Loucy (cell line): ENCODE results near the gene GNAQ.

ENCODE experiments used
- H2AFZ ChIP-seq: fragments of 200-600 bp; sonication (generic); 2 replicates; pipeline ENCODE4 v1.6.0; 2016; ENCODE audit warnings: antibody characterized with exemption, mild to moderate bottlenecking, low read length, moderate library complexity
- H3F3A ChIP-seq: fragments of 200-600 bp; 2 replicates; pipeline ENCODE4 v1.6.0; 2016; ENCODE audit warnings: antibody characterized with exemption, low read depth, mild to moderate bottlenecking
- H3K27me3 ChIP-seq: fragments of 200-600 bp; sonication (generic); 2 replicates; pipeline ENCODE4 v1.6.1; 2014; ENCODE audit warnings: low read length, mild to moderate bottlenecking; ENCODE audit not compliant: insufficient read depth, poor library complexity, severe bottlenecking
- H3K36me3 ChIP-seq: fragments of 200-600 bp; sonication (generic); 2 replicates; pipeline ENCODE4 v1.6.1; 2016; ENCODE audit warnings: low read length; ENCODE audit not compliant: insufficient read depth
- H3K4me1 ChIP-seq: fragments of 200-600 bp; sonication (generic); 2 replicates; pipeline ENCODE4 v1.5.1; 2014; ENCODE audit warnings: low read length, mild to moderate bottlenecking; ENCODE audit not compliant: insufficient read depth, poor library complexity, severe bottlenecking
- H3K4me2 ChIP-seq: fragments of 200-600 bp; sonication (generic); 2 replicates; pipeline ENCODE4 v1.6.0; 2014; ENCODE audit warnings: antibody characterized with exemption, low read length, low read depth, mild to moderate bottlenecking; ENCODE audit not compliant: poor library complexity, severe bottlenecking
- H3K4me3 ChIP-seq: fragments of 200-600 bp; sonication (generic); 2 replicates; pipeline ENCODE4 v1.5.1; 2014; ENCODE audit warnings: low read length, mild to moderate bottlenecking, mixed read lengths; ENCODE audit not compliant: poor library complexity, severe bottlenecking
- H3K79me2 ChIP-seq: fragments of 200-600 bp; sonication (generic); 2 replicates; pipeline ENCODE4 v1.6.1; 2014; ENCODE audit warnings: low read length; ENCODE audit not compliant: insufficient read depth
- H3K9ac ChIP-seq: fragments of 200-600 bp; sonication (generic); 2 replicates; pipeline ENCODE4 v1.6.0; 2014; ENCODE audit warnings: mild to moderate bottlenecking, low read depth, low read length, moderate library complexity; ENCODE audit not compliant: poor library complexity, severe bottlenecking
- H3K9me2 ChIP-seq: fragments of 200-600 bp; sonication (generic); replicated peaks from 2 replicates; pipeline ENCODE4 v1.6.1; 2016; ENCODE audit warnings: low read depth, low read length, mixed read lengths
- H3K9me3 ChIP-seq: fragments of 200-600 bp; sonication (generic); 2 replicates; pipeline ENCODE4 v1.6.1; 2014; ENCODE audit warnings: mild to moderate bottlenecking, antibody characterized with exemption, low read length, low read depth; ENCODE audit not compliant: insufficient read depth
- H4K20me1 ChIP-seq: fragments of 200-600 bp; sonication (generic); 2 replicates; pipeline ENCODE4 v1.6.0; 2014; ENCODE audit warnings: antibody characterized with exemption, low read length, mild to moderate bottlenecking; ENCODE audit not compliant: insufficient read depth, poor library complexity, severe bottlenecking
- CTCF ChIP-seq: fragments of 200-600 bp; sonication (generic); conservative IDR thresholded peaks from 2 replicates; pipeline ENCODE4 v1.5.1; 2014; ENCODE audit warnings: mild to moderate bottlenecking, antibody characterized with exemption, low read length
- EZH2phosphoT487 ChIP-seq: fragments of 200-600 bp; IDR thresholded peaks from 2 replicates; pipeline ENCODE4 v1.6.1; 2018; ENCODE audit warnings: antibody characterized with exemption, mild to moderate bottlenecking, moderate library complexity, borderline replicate concordance

GNAQ gene

GRCh38 chr9:77805810-77806209 is 225.8 kb downstream of the GNAQ start:
- Histone ChIP-seq H3K79me2 (peaks cover 62% of the 10 kb centered on the region), H4K20me1 (peaks cover 46% of the 10 kb centered on the region), H2AFZ (no peak overlapping the region), H3K27me3 (no peaks in the 10 kb centered on the region), H3F3A (peaks cover 19% of the 10 kb centered on the region), H3K36me3 (peaks cover 66% of the 10 kb centered on the region), H3K9me3 (no peaks in the 10 kb centered on the region), H3K9me2 (no peaks in the 10 kb centered on the region), H3K4me2 (no peak overlapping the region), H3K9ac (no peak overlapping the region), H3K4me3 (no peak overlapping the region), H3K4me1 (peaks cover 48% of the 10 kb centered on the region)
- no peak for TF ChIP-seq EZH2phosphoT487
- no peak for TF ChIP-seq CTCF

- Histone ChIP-seq H3K27me3 (no peaks in the 10 kb centered on the region), H3F3A (peaks cover 10% of the 10 kb centered on the region), H3K36me3 (peaks cover 59% of the 10 kb centered on the region), H3K9me3 (no peaks in the 10 kb centered on the region), H3K4me2 (no peak overlapping the region), H4K20me1 (peaks cover 39% of the 10 kb centered on the region), H3K4me3 (no peak overlapping the region), H3K9me2 (no peaks in the 10 kb centered on the region), H3K9ac (no peak overlapping the region), H2AFZ (no peak overlapping the region), H3K4me1 (peaks cover 37% of the 10 kb centered on the region), H3K79me2 (peaks cover 77% of the 10 kb centered on the region)
- TF ChIP-seq CTCF (no peak), EZH2phosphoT487 (no peak)
Measured at GRCh38 chr9:77803423-77803822, 228.2 kb downstream of the GNAQ start.

- peaks cover 31% of the 10 kb centered on the region for H3K4me1 ChIP-seq
Measured at GRCh38 chr9:77802515-77803293, 228.9 kb downstream of the GNAQ start.

More at GRCh38 chr9:77802515-77803293, 228.9 kb downstream of the GNAQ start:
- Histone ChIP-seq H3K9me2 (no peaks in the 10 kb centered on the region), H3K4me2 (no peak overlapping the region), H3K27me3 (no peaks in the 10 kb centered on the region), H3K36me3 (peaks cover 66% of the 10 kb centered on the region), H4K20me1 (peaks cover 36% of the 10 kb centered on the region), H3K79me2 (peaks cover 84% of the 10 kb centered on the region), H3K4me3 (no peak overlapping the region), H3K9me3 (no peaks in the 10 kb centered on the region), H3F3A (peaks cover 3% of the 10 kb centered on the region), H3K9ac (no peak overlapping the region), H2AFZ (no peak overlapping the region)
- no peak for TF ChIP-seq EZH2phosphoT487
- TF ChIP-seq CTCF: no peak
